Left lung (tissue), 14 donors: Measurements from ENCODE around the gene CD93. TPM values are rescaled to one million over a fixed set of nuclear protein-coding genes. Genes with fewer than 3 reads are reported as not detected.

Source experiments
- ATAC-seq: fragments of 200-7000 bp; cut with Tn5 transposase; one replicate; pipeline ENCODE4 v1.9.1; 2020; ENCODE audit warnings: moderate library complexity
- DNase-seq, 4 donors: peaks; one replicate each; pipeline ENCODE4 v3.0.0-alpha.2; 2013 to 2020
- H3K27ac ChIP-seq, 2 donors: fragments of 200-600 bp; sonication (generic) in 1 of 2; one replicate each; pipeline versions ENCODE4 v1.5.0 to v1.8.0; 2020 to 2021
- H3K27me3 ChIP-seq, 2 donors: fragments of 200-600 bp; sonication (generic) in 1 of 2; one replicate each; pipeline versions ENCODE4 v1.5.0 to v1.8.0; 2020 to 2021
- H3K36me3 ChIP-seq, 2 donors: fragments of 200-600 bp; sonication (generic) in 1 of 2; one replicate each; pipeline versions ENCODE4 v1.5.0 to v1.8.0; 2020 to 2021
- H3K4me1 ChIP-seq, 2 donors: fragments of 200-600 bp; one replicate each; pipeline ENCODE4 v1.8.0; 2021
- H3K4me3 ChIP-seq, 2 donors: fragments of 200-600 bp; sonication (generic) in 1 of 2; one replicate each; pipeline versions ENCODE4 v1.5.0 to v1.8.0; 2020 to 2021; ENCODE audit warnings: mild to moderate bottlenecking in 1 of 2
- H3K9me3 ChIP-seq, 2 donors: fragments of 200-600 bp; sonication (generic) in 1 of 2; one replicate each; pipeline versions ENCODE4 v1.5.0 to v1.8.0; 2020 to 2021
- CTCF ChIP-seq, 2 donors: fragments of 200-600 bp; sonication (generic) in 1 of 2; IDR thresholded peaks; one replicate each; pipeline versions ENCODE4 v1.5.0 to v1.8.0; 2021; ENCODE audit warnings: antibody characterized with exemption in 2 of 2
- intact Hi-C, 2 donors: fragments of 100-400 bp; cut with DNase I; formaldehyde crosslinking; loops; one replicate each; pipeline versions ENCODE4 v1.11.2 to v1.14.2; 2022
- long read RNA-seq, 12 donors: library from polyadenylated mRNA in 2 of 12; unstranded in 2 of 12; transcript quantifications; one replicate each; pipeline ENCODE4 v2.0.0 and lab custom pipeline, GENCODE V29; 2019 to 2026
- polyA plus RNA-seq, 6 donors: library from polyadenylated mRNA; unstranded; fragments of 120-200 nt; gene quantifications; one replicate each; pipeline ENCODE4 v1.2.1, GENCODE V29; 2013; ENCODE audit not compliant: insufficient read length in 6 of 6
- total RNA-seq, 2 donors: library from RNA; stranded (reverse); fragmentation: NEBNext Ultra II Directional; extraction: Animal tissue kit (Norgen Biotek cat#: 25700); gene quantifications; one replicate each; pipeline ENCODE4 v1.2.1, GENCODE V29; 2021
- donor health status: DM: no; HTN: yes; CAD: no.
- donor health status: DM: no; HTN: no; CAD: no.

Gene CD93
- total RNA-seq = 100 to 1,000 TPM in 1 of 2 donors, 10 to 100 TPM in 1; 71.2 to 108 TPM
- 100 to 1,000 TPM; 166 to 221 (median 185) TPM for polyA plus RNA-seq
- long read RNA-seq, donor 1, full-length matches to known transcripts = 54 of 54 reads
- long read RNA-seq, donor 1, partial matches to known transcripts = 0 of 54 reads
- long read RNA-seq, donor 1, other reads (novel, unspliced or antisense) = 0 of 54 reads
- long read RNA-seq, donor 2, full-length matches to known transcripts = 49 of 49 reads
- long read RNA-seq, donor 2, partial matches to known transcripts = 0 of 49 reads
- long read RNA-seq, donor 2, other reads (novel, unspliced or antisense) = 0 of 49 reads
- long read RNA-seq, donor 3, full-length matches to known transcripts = 30 of 60 reads
- long read RNA-seq, donor 3, partial matches to known transcripts = 30 of 60 reads
- long read RNA-seq, donor 3, other reads (novel, unspliced or antisense) = 0 of 60 reads
- long read RNA-seq, donor 4, full-length matches to known transcripts = 1 of 6 reads
- long read RNA-seq, donor 4, partial matches to known transcripts = 0 of 6 reads
- long read RNA-seq, donor 4, other reads (novel, unspliced or antisense) = 5 of 6 reads
- long read RNA-seq, donor 5, full-length matches to known transcripts = 35 of 35 reads
- long read RNA-seq, donor 5, partial matches to known transcripts = 0 of 35 reads
- long read RNA-seq, donor 5, other reads (novel, unspliced or antisense) = 0 of 35 reads
- long read RNA-seq, donor 6, full-length matches to known transcripts = 26 of 26 reads
- long read RNA-seq, donor 6, partial matches to known transcripts = 0 of 26 reads
- long read RNA-seq, donor 6, other reads (novel, unspliced or antisense) = 0 of 26 reads
- long read RNA-seq, donor 7, full-length matches to known transcripts = 9 of 9 reads
- long read RNA-seq, donor 7, partial matches to known transcripts = 0 of 9 reads
- long read RNA-seq, donor 7, other reads (novel, unspliced or antisense) = 0 of 9 reads
- long read RNA-seq, donor 8, full-length matches to known transcripts = 29 of 75 reads
- long read RNA-seq, donor 8, partial matches to known transcripts = 46 of 75 reads
- long read RNA-seq, donor 8, other reads (novel, unspliced or antisense) = 0 of 75 reads
- long read RNA-seq, donor 9 = 0 reads
- long read RNA-seq, donor 10, partial matches to known transcripts = 0 of 1 reads
- long read RNA-seq, donor 10, other reads (novel, unspliced or antisense) = 1 of 1 reads
- long read RNA-seq, donor 11 = 0 reads
- long read RNA-seq, donor 12, full-length matches to known transcripts = 25 of 25 reads
- long read RNA-seq, donor 12, partial matches to known transcripts = 0 of 25 reads
- long read RNA-seq, donor 12, other reads (novel, unspliced or antisense) = 0 of 25 reads

- peak in 2 of 4 donors; percentile 57 to 83 for DNase-seq
- Histone ChIP-seq H3K36me3 (no peaks in the 10 kb centered on the region), H3K27ac (peak within 1 kb of the TSS; percentile 74 to 95), H3K27me3 (no peaks in the 10 kb centered on the region), H3K4me1 (peaks cover 0 to 70% of the 10 kb centered on the region in 2 donors), H3K9me3 (no peaks in the 10 kb centered on the region), H3K4me3 (peak within 1 kb of the TSS; percentile 22 to 57)
- intact Hi-C loops = no loop called here
- peak; percentile 7 for ATAC-seq
- TF ChIP-seq CTCF (IDR thresholded peaks at IDR 0.05) = no peak
Observed at GRCh38 chr20:23086056-23086566, at the start of gene CD93. CD93 (minus strand) TSS chr20:23086324; CDS start chr20:23086192, 132 bp downstream.

GRCh38 chr20:23133560-23133998, 47.5 kb upstream of the CD93 start:
- no peak for ATAC-seq
- Histone ChIP-seq H3K27ac (peak overlapping the region; percentile 69 to 70), H3K4me3 (no peak overlapping the region), H3K4me1 (peaks cover 0 to 99% of the 10 kb centered on the region in 2 donors), H3K36me3 (no peaks in the 10 kb centered on the region), H3K27me3 (no peaks in the 10 kb centered on the region), H3K9me3 (no peaks in the 10 kb centered on the region)
- TF ChIP-seq CTCF (IDR thresholded peaks at IDR 0.05) = no peak
- DNase-seq = peak in 1 of 4 donors; percentile 10
- intact Hi-C loops = no loop called here

- no peaks in the 10 kb centered on the region for H3K27me3 ChIP-seq
- no peaks in the 10 kb centered on the region for H3K9me3 ChIP-seq
- DNase-seq (peak in 2 of 4 donors; percentile 35 to 63), ATAC-seq (peak; percentile 65)
- no peak overlapping the region for H3K4me3 ChIP-seq
- H3K4me1 ChIP-seq = peaks cover 0 to 99% of the 10 kb centered on the region in 2 donors
- TF ChIP-seq CTCF (IDR thresholded peaks at IDR 0.05) = no peak
- intact Hi-C loops = no loop called here
- H3K36me3 ChIP-seq = no peaks in the 10 kb centered on the region
- H3K27ac ChIP-seq = peak overlapping the region; percentile 69 to 70
Observed at GRCh38 chr20:23132930-23133559, 46.9 kb upstream of the CD93 start.

GRCh38 chr20:23132293-23132929, 46.3 kb upstream of the CD93 start:
- no peak for TF ChIP-seq CTCF (IDR thresholded peaks at IDR 0.05)
- Histone ChIP-seq H3K27me3 (no peaks in the 10 kb centered on the region), H3K36me3 (no peaks in the 10 kb centered on the region), H3K4me3 (no peak overlapping the region), H3K9me3 (no peaks in the 10 kb centered on the region), H3K4me1 (peaks cover 0 to 99% of the 10 kb centered on the region in 2 donors), H3K27ac (peak overlapping the region; percentile 69 to 70)
- DNase-seq = peak in 1 of 4 donors; percentile 37
- ATAC-seq = peak; percentile 52
- intact Hi-C loops = no loop called here
